ENCODE data around the gene PRSS57.
"Not testable (repeated sequence)": the region's sequence is repeated elsewhere in the genome, so short reads cannot be mapped to it uniquely, and the experiment has no call there.

Gene PRSS57

GRCh38 chr19:732148-733069 lies 37.2 kb upstream of the PRSS57 start:
- no peaks in the 10 kb centered on the region for H3K4me1 ChIP-seq (ENCODE audit: control insufficient read depth, insufficient read depth, low read length)

GRCh38 chr19:731000-731399 lies 35.7 kb upstream of the PRSS57 start:
- Histone ChIP-seq H3K4me3 (ENCODE audit: low read depth, low read length) (no peak overlapping the region), H3K4me1 (ENCODE audit: control insufficient read depth, insufficient read depth, low read length) (no peaks in the 10 kb centered on the region), H3K27me3 (ENCODE audit: control insufficient read depth, insufficient read depth, low read length) (no peaks in the 10 kb centered on the region), H3K9me3 (ENCODE audit: control insufficient read depth, insufficient read depth, low read length) (no peaks in the 10 kb centered on the region), H3K36me3 (ENCODE audit: control insufficient read depth, insufficient read depth, low read length) (peaks cover 4% of the 10 kb centered on the region), H3K9ac (ENCODE audit: low read depth, low read length) (no peak overlapping the region)

More at GRCh38 chr19:732148-733069, 37.2 kb upstream of the PRSS57 start:
- Histone ChIP-seq H3K9ac (ENCODE audit: low read depth, low read length) (no peak overlapping the region), H3K9me3 (ENCODE audit: control insufficient read depth, insufficient read depth, low read length) (no peaks in the 10 kb centered on the region), H3K36me3 (ENCODE audit: control insufficient read depth, insufficient read depth, low read length) (peaks cover 4% of the 10 kb centered on the region), H3K4me3 (ENCODE audit: low read depth, low read length) (no peak overlapping the region), H3K27me3 (ENCODE audit: control insufficient read depth, insufficient read depth, low read length) (no peaks in the 10 kb centered on the region)

GRCh38 chr19:729965-730668 lies 34.9 kb upstream of the PRSS57 start:
- H3K4me3 ChIP-seq (ENCODE audit: low read depth, low read length), result no peak overlapping the region
- H3K9ac ChIP-seq (ENCODE audit: low read depth, low read length), result no peak overlapping the region
- no peaks in the 10 kb centered on the region for H3K27me3 ChIP-seq (ENCODE audit: control insufficient read depth, insufficient read depth, low read length)
- H3K36me3 ChIP-seq (ENCODE audit: control insufficient read depth, insufficient read depth, low read length), result peaks cover 4% of the 10 kb centered on the region
- no peaks in the 10 kb centered on the region for H3K9me3 ChIP-seq (ENCODE audit: control insufficient read depth, insufficient read depth, low read length)
- H3K4me1 ChIP-seq (ENCODE audit: control insufficient read depth, insufficient read depth, low read length), result no peaks in the 10 kb centered on the region

GRCh38 chr19:729564-729963 lies 34.3 kb upstream of the PRSS57 start:
- not testable (repeated sequence) for H3K4me1 ChIP-seq (ENCODE audit: control insufficient read depth, insufficient read depth, low read length); H3K4me3 ChIP-seq (ENCODE audit: low read depth, low read length); H3K27me3 ChIP-seq (ENCODE audit: control insufficient read depth, insufficient read depth, low read length); H3K36me3 ChIP-seq (ENCODE audit: control insufficient read depth, insufficient read depth, low read length); H3K9ac ChIP-seq (ENCODE audit: low read depth, low read length); H3K9me3 ChIP-seq (ENCODE audit: control insufficient read depth, insufficient read depth, low read length)

- no peaks in the 10 kb centered on the region for H3K4me1 ChIP-seq (ENCODE audit: control insufficient read depth, insufficient read depth, low read length)
- no peaks in the 10 kb centered on the region for H3K36me3 ChIP-seq (ENCODE audit: control insufficient read depth, insufficient read depth, low read length)
- no peaks in the 10 kb centered on the region for H3K27me3 ChIP-seq (ENCODE audit: control insufficient read depth, insufficient read depth, low read length)
- H3K4me3 ChIP-seq (ENCODE audit: low read depth, low read length), result no peak overlapping the region
- H3K9me3 ChIP-seq (ENCODE audit: control insufficient read depth, insufficient read depth, low read length), result no peaks in the 10 kb centered on the region
- H3K9ac ChIP-seq (ENCODE audit: low read depth, low read length), result no peak overlapping the region
These were observed 32.8 kb upstream of the PRSS57 start for GRCh38 chr19:728011-728410.

- Histone ChIP-seq H3K4me1 (ENCODE audit: control insufficient read depth, insufficient read depth, low read length) (no peaks in the 10 kb centered on the region), H3K36me3 (ENCODE audit: control insufficient read depth, insufficient read depth, low read length) (no peaks in the 10 kb centered on the region), H3K4me3 (ENCODE audit: low read depth, low read length) (no peak overlapping the region), H3K9ac (ENCODE audit: low read depth, low read length) (no peak overlapping the region), H3K9me3 (ENCODE audit: control insufficient read depth, insufficient read depth, low read length) (no peaks in the 10 kb centered on the region), H3K27me3 (ENCODE audit: control insufficient read depth, insufficient read depth, low read length) (no peaks in the 10 kb centered on the region)
These were observed 32.0 kb upstream of the PRSS57 start for GRCh38 chr19:726993-727956.

- Histone ChIP-seq H3K9me3 (ENCODE audit: control insufficient read depth, insufficient read depth, low read length) (no peaks in the 10 kb centered on the region), H3K4me3 (ENCODE audit: low read depth, low read length) (no peak overlapping the region), H3K27me3 (ENCODE audit: control insufficient read depth, insufficient read depth, low read length) (no peaks in the 10 kb centered on the region), H3K4me1 (ENCODE audit: control insufficient read depth, insufficient read depth, low read length) (no peaks in the 10 kb centered on the region), H3K36me3 (ENCODE audit: control insufficient read depth, insufficient read depth, low read length) (no peaks in the 10 kb centered on the region), H3K9ac (ENCODE audit: low read depth, low read length) (no peak overlapping the region)
These were observed 30.3 kb upstream of the PRSS57 start for GRCh38 chr19:725461-726089.

- H3K9me3 ChIP-seq (ENCODE audit: control insufficient read depth, insufficient read depth, low read length), result no peaks in the 10 kb centered on the region
- H3K9ac ChIP-seq (ENCODE audit: low read depth, low read length), result no peak overlapping the region
- H3K36me3 ChIP-seq (ENCODE audit: control insufficient read depth, insufficient read depth, low read length), result no peaks in the 10 kb centered on the region
- no peaks in the 10 kb centered on the region for H3K4me1 ChIP-seq (ENCODE audit: control insufficient read depth, insufficient read depth, low read length)
- H3K4me3 ChIP-seq (ENCODE audit: low read depth, low read length), result no peak overlapping the region
- no peaks in the 10 kb centered on the region for H3K27me3 ChIP-seq (ENCODE audit: control insufficient read depth, insufficient read depth, low read length)
These were observed 28.5 kb upstream of the PRSS57 start for GRCh38 chr19:723714-724113.

GRCh38 chr19:723247-723646 lies 28.0 kb upstream of the PRSS57 start:
- H3K36me3 ChIP-seq (ENCODE audit: control insufficient read depth, insufficient read depth, low read length), result no peaks in the 10 kb centered on the region
- no peaks in the 10 kb centered on the region for H3K27me3 ChIP-seq (ENCODE audit: control insufficient read depth, insufficient read depth, low read length)
- peaks cover 3% of the 10 kb centered on the region for H3K4me1 ChIP-seq (ENCODE audit: control insufficient read depth, insufficient read depth, low read length)
- H3K9me3 ChIP-seq (ENCODE audit: control insufficient read depth, insufficient read depth, low read length), result no peaks in the 10 kb centered on the region
- no peak overlapping the region for H3K9ac ChIP-seq (ENCODE audit: low read depth, low read length)
- no peak overlapping the region for H3K4me3 ChIP-seq (ENCODE audit: low read depth, low read length)

- Histone ChIP-seq H3K4me1 (ENCODE audit: control insufficient read depth, insufficient read depth, low read length) (peaks cover 3% of the 10 kb centered on the region), H3K4me3 (ENCODE audit: low read depth, low read length) (no peak overlapping the region), H3K9ac (ENCODE audit: low read depth, low read length) (no peak overlapping the region), H3K27me3 (ENCODE audit: control insufficient read depth, insufficient read depth, low read length) (no peaks in the 10 kb centered on the region), H3K36me3 (ENCODE audit: control insufficient read depth, insufficient read depth, low read length) (no peaks in the 10 kb centered on the region), H3K9me3 (ENCODE audit: control insufficient read depth, insufficient read depth, low read length) (no peaks in the 10 kb centered on the region)
These were observed 27.4 kb upstream of the PRSS57 start for GRCh38 chr19:722553-723101.

All from iPS-15b (cell line).